Ovary (tissue), 3 donors: Measurements from ENCODE around the gene BAHCC1.

Source experiments
- POLR2A ChIP-seq: fragments of 450-650 bp; IDR thresholded peaks from one replicate; pipeline ENCODE4 v1.6.1; 2017; ENCODE audit warnings: antibody characterized with exemption, mild to moderate bottlenecking, moderate library complexity
- TF ChIP-seq, protein P1 (sequence below), 3 donors: fragments of 450-650 bp in 2 of 3; fragments of 200-600 bp in 1 of 3; IDR thresholded peaks; one replicate each; pipeline versions ENCODE4 v1.5.1 to v1.8.0; 2016 to 2022; ENCODE audit warnings: antibody characterized with exemption in 3 of 3, mild to moderate bottlenecking in 1 of 3
- donor health status: DM: no; HTN: no; CAD: no.

DNA sequence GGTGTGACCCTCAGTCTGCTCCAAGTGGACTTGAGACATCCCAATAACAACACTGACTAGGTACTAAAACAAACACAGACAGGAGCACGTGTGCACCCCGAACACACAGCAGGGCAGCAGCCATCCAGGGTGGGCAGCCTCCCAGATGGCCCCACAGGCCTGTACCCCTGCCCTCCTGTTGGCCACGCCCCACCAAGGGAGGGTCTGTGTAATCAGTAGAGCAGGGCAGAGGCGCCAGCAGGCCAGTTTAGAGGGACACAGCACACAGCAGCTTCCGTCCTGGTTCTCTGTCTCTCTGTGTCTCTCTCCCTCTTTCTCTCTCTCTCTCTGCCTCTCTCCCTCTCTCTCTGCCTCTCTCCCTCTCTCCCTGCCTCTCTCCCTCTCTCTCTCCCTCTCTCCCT, 95.9 kb downstream of the BAHCC1 start:
- TF ChIP-seq, protein P1, sequence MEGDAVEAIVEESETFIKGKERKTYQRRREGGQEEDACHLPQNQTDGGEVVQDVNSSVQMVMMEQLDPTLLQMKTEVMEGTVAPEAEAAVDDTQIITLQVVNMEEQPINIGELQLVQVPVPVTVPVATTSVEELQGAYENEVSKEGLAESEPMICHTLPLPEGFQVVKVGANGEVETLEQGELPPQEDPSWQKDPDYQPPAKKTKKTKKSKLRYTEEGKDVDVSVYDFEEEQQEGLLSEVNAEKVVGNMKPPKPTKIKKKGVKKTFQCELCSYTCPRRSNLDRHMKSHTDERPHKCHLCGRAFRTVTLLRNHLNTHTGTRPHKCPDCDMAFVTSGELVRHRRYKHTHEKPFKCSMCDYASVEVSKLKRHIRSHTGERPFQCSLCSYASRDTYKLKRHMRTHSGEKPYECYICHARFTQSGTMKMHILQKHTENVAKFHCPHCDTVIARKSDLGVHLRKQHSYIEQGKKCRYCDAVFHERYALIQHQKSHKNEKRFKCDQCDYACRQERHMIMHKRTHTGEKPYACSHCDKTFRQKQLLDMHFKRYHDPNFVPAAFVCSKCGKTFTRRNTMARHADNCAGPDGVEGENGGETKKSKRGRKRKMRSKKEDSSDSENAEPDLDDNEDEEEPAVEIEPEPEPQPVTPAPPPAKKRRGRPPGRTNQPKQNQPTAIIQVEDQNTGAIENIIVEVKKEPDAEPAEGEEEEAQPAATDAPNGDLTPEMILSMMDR (IDR thresholded peaks at IDR 0.05): no peak
- no peak for TF ChIP-seq POLR2A
